GM23248 (cell line): ENCODE data around the gene MAP4K2.

Experiments
- EZH2 ChIP-seq: fragments of 200-600 bp; sonication (generic); IDR thresholded peaks from 2 replicates; pipeline ENCODE4 v1.6.1; 2018; ENCODE audit warnings: antibody characterized with exemption, mild to moderate bottlenecking; ENCODE audit not compliant: insufficient read depth, poor library complexity, severe bottlenecking
- EZH2phosphoT487 ChIP-seq: fragments of 200-600 bp; sonication (generic); IDR thresholded peaks from 2 replicates; pipeline ENCODE4 v1.6.1; 2018; ENCODE audit warnings: antibody characterized with exemption, moderate library complexity, mild to moderate bottlenecking, low read depth; ENCODE audit not compliant: insufficient read depth

DNA sequence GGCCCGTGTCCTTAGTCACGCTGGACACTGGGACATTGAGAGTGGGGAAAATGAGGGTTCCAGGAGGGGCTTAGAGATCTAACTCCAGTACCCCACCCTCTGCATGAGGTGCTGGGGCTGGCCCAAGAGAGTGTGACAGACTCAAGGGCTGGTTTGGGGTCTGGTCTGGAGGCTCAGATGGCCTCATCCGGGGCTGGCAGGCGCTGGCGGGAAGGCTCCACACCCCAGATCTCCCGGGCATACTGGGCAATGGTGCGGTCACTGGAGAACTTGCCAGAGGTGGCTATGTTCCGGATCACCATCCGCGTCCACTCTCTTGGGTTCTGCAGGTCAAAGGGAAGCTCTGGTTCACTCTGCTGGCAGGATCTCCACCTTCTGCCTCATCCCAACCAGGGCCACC, 56.5 kb downstream of the MAP4K2 start:
- TF ChIP-seq EZH2phosphoT487 (no peak), EZH2 (no peak)
